NAMALWA (cell line): ENCODE measurements around the gene CCDC134.
A peak's percentile ranks its signal among the peaks of the same experiment; 100 is the strongest.

Experiments used
- DNase-seq: peaks from one replicate; pipeline ENCODE4 v3.0.0-alpha.2; 2015; ENCODE audit warnings: low spot score

Gene CCDC134

DNA sequence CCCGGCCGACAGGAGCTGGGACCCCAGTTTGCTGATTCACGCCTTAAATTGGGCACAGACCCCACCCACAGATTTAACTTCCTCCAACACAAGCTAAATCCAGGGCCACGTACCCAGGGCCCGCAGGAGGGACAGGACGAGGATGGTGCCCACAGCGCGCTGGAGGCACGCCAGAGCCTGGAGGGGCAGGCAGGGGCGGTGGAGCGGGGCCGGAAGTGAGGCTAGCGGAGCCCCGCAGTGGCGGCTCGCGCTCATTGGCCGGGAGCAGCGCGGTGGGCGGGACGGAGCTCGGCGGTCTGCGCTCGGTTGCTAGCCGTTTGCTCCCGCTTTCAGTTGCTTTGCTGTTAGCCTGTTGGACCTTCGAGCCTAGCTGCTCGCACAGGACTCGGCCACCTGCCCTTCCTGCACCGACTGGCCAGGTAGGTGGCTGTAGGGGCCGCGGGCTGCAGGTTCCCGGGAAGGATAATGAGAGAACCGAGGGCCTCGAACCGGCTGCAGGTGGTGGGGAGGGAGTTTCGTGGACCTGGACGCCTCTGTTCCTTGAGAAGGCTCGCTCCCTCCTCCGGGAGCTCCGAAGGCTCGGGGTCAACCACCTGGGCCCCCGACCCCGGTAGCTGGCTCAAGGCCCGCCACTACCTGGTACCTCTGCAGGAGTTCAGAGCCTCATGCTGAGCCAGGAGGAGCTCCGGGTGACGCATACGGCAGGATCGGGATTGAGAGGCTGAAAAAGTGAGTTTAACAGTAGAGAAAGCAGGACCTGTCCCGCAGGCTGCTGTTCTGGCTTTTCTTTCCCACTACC lies at the start of gene CCDC134:
Gene CCDC134, plus strand, starts transcription at position 332 of the 799 bp plus-strand sequence. CDS start 8,212 bp downstream, outside the sequence.
- DNase-seq, result peak; percentile 89

DNA sequence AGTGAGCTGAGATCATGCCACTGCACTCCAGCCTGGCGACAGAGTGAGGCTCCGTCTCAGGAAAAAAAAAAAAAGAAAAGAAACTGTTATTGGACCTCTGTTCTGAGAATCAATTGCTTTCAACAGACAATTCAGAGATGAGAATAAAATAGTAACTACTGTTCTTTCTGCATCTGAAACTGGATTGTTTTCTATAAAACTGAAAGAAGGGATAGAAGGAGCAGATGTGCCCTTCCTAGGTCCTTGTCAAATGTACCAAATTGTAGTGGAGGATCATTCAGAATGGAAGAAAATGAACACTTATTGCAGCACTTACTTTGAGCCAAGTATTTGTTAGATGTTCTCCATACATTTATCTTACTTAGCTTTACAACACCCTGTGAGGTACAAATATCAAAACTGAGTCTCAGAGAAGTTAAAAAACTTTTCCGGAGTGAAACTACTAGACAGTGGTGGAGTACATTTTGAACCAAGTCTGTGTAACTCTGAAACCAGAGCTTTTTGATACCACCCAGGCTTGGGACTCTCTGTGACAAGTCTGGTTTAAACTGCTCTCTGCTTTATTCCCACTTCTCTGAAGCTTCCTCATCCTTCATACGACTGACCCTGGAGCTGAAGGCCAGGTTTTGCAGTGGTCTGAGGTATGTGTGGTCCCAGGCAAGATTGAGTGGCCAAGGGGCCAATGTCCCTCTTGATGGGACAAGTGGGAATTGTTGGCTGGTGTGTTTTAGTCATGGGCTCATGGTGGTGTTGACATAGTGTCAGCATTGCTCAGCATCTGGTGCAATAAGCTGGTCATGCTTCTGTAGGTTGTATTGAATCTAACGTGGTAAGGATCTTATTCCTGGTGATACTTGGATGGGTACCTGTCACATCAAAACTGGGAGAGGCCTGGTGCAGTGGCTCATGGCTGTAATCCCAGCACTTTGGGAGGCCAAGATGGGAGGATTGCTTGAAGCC lies 48.2 kb upstream of the CCDC134 start:
- DNase-seq, result no peak

DNA sequence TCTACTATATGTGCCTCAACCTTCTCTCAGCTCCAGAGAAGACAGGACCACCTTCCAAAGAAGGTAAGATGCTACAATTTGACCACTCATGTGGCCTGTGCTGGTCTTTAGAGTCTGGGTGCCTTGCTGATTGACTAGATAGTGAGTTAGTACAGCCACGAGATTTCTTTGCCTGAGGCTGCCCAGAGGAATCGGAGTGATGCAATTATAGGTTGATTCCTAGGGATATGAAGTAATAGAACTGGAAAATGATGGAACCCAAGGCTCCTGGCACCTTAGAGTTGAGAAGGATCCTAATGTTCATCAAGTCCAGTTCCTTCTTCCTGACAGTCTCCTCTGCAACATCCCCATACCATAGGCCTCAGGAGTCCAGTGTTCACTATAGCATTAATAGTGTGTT lies 46.5 kb upstream of the CCDC134 start:
- DNase-seq, result no peak

DNA sequence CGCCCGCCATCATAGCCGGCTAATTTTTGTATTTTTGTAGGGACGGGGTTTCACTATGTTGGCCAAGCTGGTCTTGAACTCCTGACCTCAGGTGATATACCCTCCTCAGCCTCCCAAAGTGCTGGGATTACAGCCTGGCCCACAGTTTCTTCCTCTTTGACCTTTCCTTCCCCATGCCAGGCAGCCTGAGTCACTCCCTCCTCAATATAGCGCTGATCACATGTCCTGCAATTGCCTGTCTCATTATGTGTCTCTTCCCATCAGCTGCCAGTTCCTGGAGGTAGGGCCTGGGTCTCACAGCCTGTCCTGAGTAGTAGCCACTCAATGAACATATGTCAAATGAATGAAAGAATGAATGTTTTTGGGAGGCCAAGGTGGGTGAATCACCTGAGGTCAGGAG lies 43.0 kb upstream of the CCDC134 start:
- no peak for DNase-seq

DNA sequence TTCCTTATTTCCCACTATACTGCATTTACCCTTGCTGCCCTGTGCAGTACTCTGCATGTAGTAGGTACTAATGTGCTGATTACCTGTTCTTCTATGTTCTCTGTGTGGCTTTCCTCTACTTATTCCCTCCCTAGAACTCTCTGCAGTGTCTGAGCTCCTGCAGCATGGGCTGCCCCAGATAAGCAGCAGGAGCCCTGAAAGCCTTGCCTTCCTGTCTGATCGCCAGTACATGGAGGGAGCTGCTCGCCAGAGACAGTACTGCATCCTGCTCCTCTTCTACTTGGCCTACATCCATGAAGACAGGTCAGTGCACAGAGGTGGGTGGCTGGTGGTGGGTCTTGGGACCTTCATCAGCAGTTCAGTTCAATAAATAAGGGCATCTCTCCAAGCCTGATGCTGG lies 42.2 kb upstream of the CCDC134 start:
- DNase-seq, result no peak

DNA sequence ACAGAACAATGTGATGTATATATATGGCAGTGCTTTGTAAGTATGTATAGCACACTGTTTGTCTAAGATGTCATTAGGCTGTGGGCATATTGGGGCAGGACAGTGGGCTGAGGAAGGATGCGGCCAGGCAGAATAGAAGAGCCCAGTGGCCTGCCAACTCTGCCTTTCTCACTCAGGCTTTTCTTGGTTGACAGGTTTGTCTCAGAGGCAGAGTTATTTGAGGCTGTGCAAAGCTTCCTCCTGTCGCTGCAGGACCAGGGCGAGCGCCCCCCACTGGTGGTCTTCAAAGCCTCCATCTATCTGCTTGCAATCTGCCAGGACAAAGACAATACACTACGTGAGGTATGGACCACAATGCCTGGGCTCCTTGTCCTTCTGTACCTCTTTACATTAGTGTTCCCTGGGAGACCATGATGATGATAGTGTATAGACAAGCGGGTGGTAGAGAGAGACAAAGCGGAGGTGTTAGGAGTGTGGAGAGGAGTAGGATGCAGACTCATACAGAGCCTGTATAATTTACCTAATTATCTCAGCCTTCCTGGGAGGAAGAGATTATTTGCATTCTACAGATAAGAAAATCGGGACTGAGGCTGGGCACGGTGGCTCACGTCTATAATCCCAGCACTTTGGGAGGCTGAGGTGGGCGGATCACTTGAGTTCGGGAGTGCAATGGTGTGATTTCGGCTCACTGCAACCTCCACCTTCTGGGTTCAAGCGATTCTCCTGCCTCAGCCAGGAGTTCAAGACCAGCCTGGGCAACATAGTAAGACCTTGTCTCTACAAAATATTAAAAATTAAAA lies 37.3 kb upstream of the CCDC134 start:
- DNase-seq, result peak; percentile 70

DNA sequence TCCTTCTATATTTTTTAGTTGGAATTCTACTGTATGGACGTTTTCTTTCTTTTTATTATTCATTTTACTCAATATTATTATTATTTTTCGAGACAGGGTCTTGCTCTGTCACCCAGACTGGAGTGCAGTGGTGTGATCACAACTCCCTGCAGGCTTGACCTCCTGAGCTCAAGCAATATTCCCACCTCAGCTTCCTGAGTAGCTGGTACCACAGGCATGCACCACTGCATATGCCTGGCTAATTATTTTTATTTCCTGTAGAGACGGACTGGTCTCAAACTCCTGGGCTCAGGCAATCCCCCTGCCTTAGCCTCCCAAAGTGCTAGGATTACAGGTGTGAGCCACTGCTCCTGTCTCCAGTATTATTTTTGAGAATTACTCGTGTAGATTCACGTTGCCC lies 34.0 kb upstream of the CCDC134 start:
- no peak for DNase-seq

DNA sequence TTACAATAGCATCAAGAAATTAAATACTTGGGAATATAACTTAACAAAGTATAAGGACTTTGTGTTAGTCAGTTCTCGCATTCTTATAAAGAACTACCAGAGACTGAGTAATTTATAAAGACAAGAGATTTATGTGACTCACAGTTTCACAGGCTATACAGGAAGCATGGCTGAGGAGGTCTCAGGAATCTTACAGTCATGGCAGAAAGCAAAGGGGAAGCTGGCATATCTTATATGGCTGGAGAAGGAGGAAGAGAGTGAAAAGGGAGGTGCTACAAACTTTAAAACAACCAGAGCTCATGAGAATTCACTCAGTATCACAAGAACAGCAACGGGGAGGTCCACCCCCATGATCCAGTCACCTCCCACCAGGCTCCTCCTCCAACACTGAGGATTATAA lies 32.0 kb upstream of the CCDC134 start:
- DNase-seq, result no peak

DNA sequence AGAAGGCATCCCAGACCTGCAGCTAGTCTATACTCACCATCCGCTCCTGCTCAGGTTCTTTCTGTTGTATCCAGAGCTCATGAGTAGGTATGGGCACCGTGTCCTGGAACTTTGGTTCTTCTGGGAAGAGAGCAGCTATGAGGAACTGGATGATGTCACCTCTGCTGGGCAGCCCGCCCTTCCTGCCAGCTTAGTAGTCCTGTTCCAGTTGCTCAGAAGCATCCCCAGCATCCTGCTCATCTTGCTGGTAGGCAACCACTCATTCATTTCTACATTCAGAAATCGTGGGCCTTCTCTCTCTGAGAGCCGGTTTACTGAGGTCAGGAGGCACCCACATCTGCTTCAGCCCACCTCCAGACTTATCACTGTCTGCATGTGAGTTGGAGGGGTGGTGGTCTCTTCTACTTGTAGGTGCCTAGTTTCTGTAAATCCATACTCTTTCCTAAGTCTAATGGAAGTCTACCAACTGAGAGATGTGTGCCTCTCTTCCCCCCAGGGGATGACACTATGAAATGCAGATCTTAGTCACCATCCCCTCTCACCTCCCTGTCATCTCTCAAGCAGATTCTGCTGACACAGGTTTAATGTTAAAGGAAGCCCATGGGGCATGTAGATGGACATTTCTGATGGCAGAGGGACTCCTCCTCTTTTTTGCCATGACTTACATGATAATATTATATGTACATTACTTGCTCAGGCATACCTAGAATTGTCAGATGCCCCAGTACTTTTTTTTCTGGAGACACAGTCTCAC lies 29.6 kb upstream of the CCDC134 start:
- DNase-seq, result no peak

DNA sequence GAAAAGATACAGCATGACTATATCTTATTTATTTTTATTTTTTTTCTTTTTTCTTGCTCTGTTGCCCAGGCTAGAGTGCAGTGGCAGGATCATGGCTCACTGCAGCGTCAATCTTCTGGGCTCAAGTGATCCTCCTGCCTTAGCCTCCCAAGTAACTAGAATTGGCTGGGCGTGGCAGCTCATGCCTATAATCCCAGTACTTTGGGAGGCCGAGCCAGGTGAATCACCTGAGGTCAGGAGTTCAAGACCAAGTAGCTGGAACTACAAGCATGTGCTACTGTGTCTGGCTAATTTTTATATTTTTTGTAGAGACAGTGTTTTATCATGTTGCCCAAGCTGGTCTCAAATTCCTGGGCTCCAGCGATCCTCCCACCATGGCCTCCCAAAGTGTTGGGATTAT lies 28.3 kb upstream of the CCDC134 start:
- DNase-seq, result no peak

DNA sequence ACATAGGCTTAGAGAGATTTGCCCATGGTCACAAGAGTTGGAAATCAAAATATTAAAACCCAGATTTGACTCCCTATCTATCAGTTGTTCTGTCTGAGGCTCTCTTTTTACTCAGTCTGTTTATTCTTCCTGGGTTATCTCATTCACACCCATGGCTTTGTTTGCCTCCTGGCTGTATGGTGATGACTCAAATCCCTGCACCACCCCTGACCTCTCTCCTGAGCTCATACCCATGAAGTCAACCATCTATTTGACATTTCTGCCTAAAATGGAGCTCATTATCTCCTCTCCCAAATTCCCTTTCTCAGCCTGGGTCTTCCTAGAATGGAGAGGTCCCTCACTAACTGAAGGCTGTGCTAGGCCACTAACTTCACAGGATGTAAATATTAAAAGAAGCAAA lies 27.8 kb upstream of the CCDC134 start:
- DNase-seq, result no peak

DNA sequence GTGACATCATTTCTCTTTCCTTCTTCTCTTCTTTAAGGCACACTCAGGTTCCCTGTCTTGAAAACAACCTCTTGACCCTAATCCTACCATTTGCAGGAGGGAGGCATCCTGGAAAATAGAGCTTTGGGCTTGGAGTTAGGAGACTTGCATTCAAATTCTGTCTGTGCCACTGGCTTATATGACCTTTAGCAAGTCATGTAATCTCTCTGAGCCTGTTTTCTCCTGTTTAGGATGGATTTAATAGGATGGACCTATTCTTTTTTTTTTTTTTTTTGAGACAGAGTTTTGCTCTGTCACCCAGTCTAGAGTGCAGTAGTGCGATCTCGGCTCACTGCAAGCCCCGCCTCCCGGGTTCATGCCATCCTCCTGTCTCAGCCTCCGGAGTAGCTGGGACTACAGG lies 25.1 kb upstream of the CCDC134 start:
- no peak for DNase-seq

DNA sequence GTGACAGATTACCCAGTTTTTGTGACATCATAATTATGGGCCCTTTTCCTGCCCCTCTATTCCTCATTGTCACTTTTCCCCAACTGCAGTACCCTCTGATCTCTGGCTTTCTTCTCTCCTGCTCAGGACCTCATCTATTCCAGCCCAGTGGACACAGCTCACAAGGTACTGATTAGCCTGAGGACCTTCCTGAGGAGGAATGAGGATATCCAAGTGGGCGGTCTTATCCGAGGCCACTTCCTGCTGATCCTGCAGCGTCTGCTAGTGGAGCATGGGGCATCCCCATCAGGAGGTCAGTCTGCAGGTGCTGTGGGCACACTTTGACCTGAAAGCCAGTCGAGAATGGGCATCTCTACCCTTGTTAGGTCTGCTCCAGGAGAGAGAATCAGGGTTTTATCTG lies 24.5 kb upstream of the CCDC134 start:
- no peak for DNase-seq

DNA sequence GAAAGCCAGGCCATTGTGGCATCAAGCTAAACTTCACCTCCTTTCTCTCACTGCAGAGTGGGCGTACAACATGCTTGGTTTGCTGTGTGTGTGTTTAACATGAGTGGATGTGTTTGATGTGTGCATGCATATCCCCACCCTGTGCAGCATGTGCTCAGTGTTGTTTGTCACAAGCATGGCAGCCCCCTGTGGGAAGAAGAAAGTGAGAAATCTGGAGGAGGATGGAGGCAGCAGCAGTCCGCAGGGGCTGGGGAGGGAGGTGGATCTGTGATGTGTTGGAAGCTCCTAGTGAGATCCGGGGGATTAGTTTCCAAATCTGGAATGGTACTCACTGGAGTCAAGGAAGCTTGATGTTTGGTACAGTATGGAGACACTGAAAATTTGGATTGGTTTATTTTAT lies 24.1 kb upstream of the CCDC134 start:
- no peak for DNase-seq

DNA sequence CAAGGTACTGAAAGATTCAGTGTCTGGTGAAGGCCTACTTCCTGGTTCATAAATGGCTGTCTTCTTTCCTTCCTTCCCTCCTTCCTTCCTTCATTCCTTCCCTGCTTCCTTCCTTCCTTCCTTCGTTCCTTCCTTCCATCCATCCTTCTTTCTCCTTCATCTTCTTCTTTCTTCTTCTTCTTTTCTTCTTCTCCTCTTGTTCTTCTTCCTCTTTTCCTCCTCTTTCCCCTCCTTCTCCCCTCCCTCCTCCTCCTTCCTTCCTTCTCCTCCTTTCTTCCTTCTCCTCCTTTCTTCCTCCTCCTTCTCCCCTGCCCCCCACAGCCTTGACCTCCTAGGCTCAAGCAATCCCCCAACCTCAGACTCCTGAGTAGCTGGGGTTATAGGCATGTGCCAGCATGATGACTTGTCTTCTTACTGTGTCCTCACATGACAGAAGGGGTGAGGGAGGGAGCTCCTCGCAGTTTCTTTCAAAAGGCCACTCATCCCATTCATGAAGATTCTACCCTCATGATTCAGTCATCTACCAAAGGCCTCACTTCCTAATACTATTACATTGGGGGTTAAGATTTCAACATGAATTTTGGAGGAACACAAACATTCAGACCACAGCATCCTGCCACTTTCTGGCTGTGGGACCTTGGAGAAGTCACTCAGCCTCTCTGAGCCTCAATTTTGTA lies 22.6 kb upstream of the CCDC134 start:
- no peak for DNase-seq

DNA sequence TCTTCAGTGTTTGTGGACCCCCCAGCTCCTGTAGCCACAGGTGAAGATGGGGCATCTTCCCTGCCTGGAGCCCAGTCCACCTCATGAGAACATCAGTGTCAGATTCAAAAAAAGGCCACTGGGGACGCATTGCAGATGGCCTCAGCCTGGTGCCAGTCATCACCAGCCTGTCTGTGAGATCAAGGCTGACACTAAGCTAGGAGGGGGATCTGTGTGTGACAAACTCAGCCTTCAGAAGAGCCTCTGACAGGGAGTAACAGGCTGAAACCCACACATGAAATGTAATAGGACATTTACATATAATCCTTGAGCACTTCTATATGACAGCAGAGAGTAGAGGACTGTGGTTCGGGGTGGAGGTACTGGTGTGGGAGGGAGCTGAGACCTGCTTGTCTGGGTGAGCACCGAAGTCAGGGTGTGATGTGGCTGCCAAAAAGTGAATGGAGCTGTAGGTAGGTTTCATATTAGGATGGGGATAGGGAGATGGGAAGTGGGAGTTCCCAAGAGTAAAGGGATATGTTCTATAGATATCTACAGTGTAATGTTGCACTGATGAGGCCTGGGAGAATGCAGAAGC lies 20.5 kb upstream of the CCDC134 start:
- no peak for DNase-seq

DNA sequence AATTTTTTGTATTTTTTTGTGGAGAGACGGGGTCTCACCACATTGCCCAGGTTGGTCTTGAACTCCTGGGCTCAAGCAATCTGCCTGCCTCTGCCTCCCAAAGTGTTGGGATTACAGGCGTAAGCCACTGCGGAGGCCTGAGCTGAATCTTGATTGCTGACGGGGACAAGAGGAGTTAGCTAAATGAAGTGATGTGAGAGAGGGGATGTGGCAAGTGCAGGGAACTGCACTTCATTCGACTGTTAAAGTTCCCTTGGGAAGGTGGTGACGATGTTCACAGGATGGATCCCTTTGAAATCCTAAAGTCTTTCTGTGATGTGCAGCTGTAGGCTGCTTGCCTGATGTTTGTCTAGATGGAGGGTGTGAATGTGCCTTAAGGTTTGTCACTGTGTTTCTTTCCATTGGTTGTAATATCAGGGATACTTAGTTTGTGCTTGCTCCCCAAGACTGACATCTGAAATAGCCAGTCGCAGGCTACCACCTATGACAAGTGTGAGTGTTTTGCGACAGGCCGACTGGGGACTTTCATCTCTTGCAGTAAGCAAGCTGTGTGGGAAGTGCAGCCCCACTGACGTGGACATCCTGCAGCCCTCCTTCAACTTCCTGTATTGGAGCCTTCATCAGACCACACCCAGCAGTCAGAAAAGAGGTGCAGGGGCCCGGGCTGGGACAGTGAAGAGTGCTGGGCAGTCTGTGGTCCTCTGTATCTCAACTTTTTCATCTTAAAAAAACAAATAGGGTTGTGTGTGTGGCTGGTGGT lies 19.6 kb upstream of the CCDC134 start:
- DNase-seq, result peak; percentile 86

DNA sequence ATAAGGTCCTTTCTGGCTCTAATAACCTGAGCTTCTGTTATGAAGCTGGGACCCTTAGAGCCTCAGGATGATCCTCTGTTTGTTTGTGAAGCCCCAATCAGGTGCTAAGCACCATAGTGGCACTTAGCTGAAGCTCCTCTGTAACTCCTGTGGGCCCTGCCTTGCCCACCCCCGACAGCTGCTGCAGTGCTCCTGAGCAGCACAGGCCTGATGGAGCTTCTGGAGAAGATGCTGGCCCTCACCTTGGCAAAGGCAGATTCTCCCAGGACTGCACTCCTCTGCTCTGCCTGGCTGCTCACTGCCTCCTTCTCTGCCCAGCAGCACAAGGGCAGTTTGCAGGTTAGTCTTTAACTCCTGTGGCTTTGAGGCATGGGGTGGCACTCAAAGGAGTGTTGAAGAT lies 19.0 kb upstream of the CCDC134 start:
- DNase-seq, result no peak

DNA sequence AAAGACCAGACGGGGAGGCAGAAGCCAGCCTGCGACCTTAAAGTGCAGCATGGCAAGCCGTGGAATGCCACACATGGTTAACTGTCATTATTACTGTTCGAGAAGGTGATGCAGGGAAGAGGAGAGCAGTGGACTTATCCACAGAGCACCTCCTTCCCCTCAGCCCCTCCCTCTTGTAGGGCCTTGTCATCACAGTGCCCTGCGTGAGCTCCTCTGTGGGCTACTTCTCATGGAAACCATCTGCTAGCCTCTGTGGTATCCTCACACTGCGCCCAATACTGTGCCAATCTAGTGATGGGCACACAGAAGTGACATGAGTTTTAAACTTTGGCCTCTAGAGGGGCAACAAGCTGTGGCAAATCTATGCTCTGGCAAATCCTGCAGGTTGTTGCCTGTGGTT lies 18.2 kb upstream of the CCDC134 start:
- no peak for DNase-seq

DNA sequence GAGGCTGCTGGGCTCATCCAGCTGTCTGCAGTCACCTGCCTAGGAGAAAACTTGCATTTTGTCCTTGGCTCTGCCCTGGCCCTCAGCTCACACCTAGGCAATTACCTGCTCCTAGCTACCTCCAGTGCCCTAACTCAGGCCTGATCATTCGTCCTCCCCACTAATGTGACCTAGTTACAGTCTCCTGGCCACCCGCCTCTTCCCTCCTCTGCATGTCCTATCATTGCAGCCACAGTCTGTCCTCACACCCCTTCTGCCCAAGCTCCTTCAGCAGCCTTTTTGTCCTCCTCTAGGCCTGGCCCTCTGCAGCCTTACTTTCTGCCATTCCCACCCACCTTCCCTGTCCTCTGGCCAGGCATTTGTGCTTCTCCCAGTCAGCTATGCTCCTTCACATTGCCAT lies 17.7 kb upstream of the CCDC134 start:
- DNase-seq, result no peak
